Measurements from ENCODE around the gene MOGAT2. TPM values are rescaled to one million over a fixed set of nuclear protein-coding genes. Genes with fewer than 3 reads are reported as not detected.

Gene MOGAT2
- total RNA-seq, 1 experiment from 2014 or later: not detected

- H3K36me3 Mint-ChIP-seq (ENCODE audit: insufficient read depth, unreplicated experiment): no peaks in the 10 kb centered on the region
Observed at GRCh38 chr11:75691804-75692203, 25.8 kb upstream of the MOGAT2 start.

GRCh38 chr11:75697906-75698581 is 19.6 kb upstream of the MOGAT2 start:
- no peak for DNase-seq
- Mint-ChIP-seq H3K27me3 (ENCODE audit: unreplicated experiment) (peaks cover 32% of the 10 kb centered on the region), H3K9me3 (ENCODE audit: low read depth, unreplicated experiment) (no peaks in the 10 kb centered on the region), H3K4me1 (ENCODE audit: low read depth, unreplicated experiment) (peaks cover 10% of the 10 kb centered on the region), H3K27ac (ENCODE audit: unreplicated experiment) (no peak overlapping the region), H3K36me3 (ENCODE audit: insufficient read depth, unreplicated experiment) (no peaks in the 10 kb centered on the region), H3K4me3 (ENCODE audit: low read depth, unreplicated experiment) (no peak overlapping the region)
- no TSS peak for BruUV-seq (replicated peaks)
- TF ChIP-seq CTCF (IDR thresholded peaks at IDR 0.05; ENCODE audit: unreplicated experiment): no peak
- CTCF ChIA-PET: no interaction called here
- intact Hi-C loops (cut with micrococcal nuclease; ENCODE audit: unreplicated experiment): no loop called here

More at GRCh38 chr11:75691804-75692203, 25.8 kb upstream of the MOGAT2 start:
- no peaks in the 10 kb centered on the region for H3K9me3 Mint-ChIP-seq (ENCODE audit: low read depth, unreplicated experiment)
- CTCF ChIA-PET: interaction anchor here (1.3 kb wide), 1 partner anchor 64 kb away, joined by 3 read pairs; no protein-coding TSS in a partner anchor
- intact Hi-C loops (cut with micrococcal nuclease; ENCODE audit: unreplicated experiment): no loop called here
- TF ChIP-seq CTCF (IDR thresholded peaks at IDR 0.05; ENCODE audit: unreplicated experiment): no peak
- peaks cover 29% of the 10 kb centered on the region for H3K4me1 Mint-ChIP-seq (ENCODE audit: low read depth, unreplicated experiment)
- peaks cover 7% of the 10 kb centered on the region for H3K27me3 Mint-ChIP-seq (ENCODE audit: unreplicated experiment)
- no peak overlapping the region for H3K27ac Mint-ChIP-seq (ENCODE audit: unreplicated experiment)
- H3K4me3 Mint-ChIP-seq (ENCODE audit: low read depth, unreplicated experiment): no peak overlapping the region
- DNase-seq: no peak
- no TSS peak for BruUV-seq (replicated peaks)

- H3K4me3 Mint-ChIP-seq (ENCODE audit: low read depth, unreplicated experiment): no peak overlapping the region
- no peak overlapping the region for H3K27ac Mint-ChIP-seq (ENCODE audit: unreplicated experiment)
- H3K9me3 Mint-ChIP-seq (ENCODE audit: low read depth, unreplicated experiment): peaks cover 4% of the 10 kb centered on the region
- H3K36me3 Mint-ChIP-seq (ENCODE audit: insufficient read depth, unreplicated experiment): no peaks in the 10 kb centered on the region
- BruUV-seq (replicated peaks): no TSS peak
- DNase-seq: no peak
- TF ChIP-seq CTCF (IDR thresholded peaks at IDR 0.05; ENCODE audit: unreplicated experiment): no peak
- CTCF ChIA-PET: interaction anchor here (0.5 kb wide), 1 partner anchor 203 kb away, joined by 12 read pairs; no protein-coding TSS in a partner anchor
- intact Hi-C loops (cut with micrococcal nuclease; ENCODE audit: unreplicated experiment): loop anchor here (10.0 kb wide), 2 partner anchors 106 to 614 kb away; no protein-coding TSS in a partner anchor
- H3K4me1 Mint-ChIP-seq (ENCODE audit: low read depth, unreplicated experiment): peaks cover 22% of the 10 kb centered on the region
- peaks cover 32% of the 10 kb centered on the region for H3K27me3 Mint-ChIP-seq (ENCODE audit: unreplicated experiment)
Observed at GRCh38 chr11:75700940-75701339, 16.7 kb upstream of the MOGAT2 start.

GRCh38 chr11:75703695-75704237 is 13.9 kb upstream of the MOGAT2 start:
- Mint-ChIP-seq H3K4me3 (ENCODE audit: low read depth, unreplicated experiment) (no peak overlapping the region), H3K4me1 (ENCODE audit: low read depth, unreplicated experiment) (peaks cover 16% of the 10 kb centered on the region), H3K27me3 (ENCODE audit: unreplicated experiment) (peaks cover 29% of the 10 kb centered on the region), H3K36me3 (ENCODE audit: insufficient read depth, unreplicated experiment) (no peaks in the 10 kb centered on the region), H3K9me3 (ENCODE audit: low read depth, unreplicated experiment) (peaks cover 4% of the 10 kb centered on the region), H3K27ac (ENCODE audit: unreplicated experiment) (no peak overlapping the region)
- no TSS peak for BruUV-seq (replicated peaks)
- no peak for DNase-seq
- CTCF ChIA-PET: no interaction called here
- TF ChIP-seq CTCF (IDR thresholded peaks at IDR 0.05; ENCODE audit: unreplicated experiment): no peak
- intact Hi-C loops (cut with micrococcal nuclease; ENCODE audit: unreplicated experiment): loop anchor here (10.0 kb wide), 2 partner anchors 109 to 611 kb away; no protein-coding TSS in a partner anchor
